ENCODE data around the gene RRBP1.

DNA sequence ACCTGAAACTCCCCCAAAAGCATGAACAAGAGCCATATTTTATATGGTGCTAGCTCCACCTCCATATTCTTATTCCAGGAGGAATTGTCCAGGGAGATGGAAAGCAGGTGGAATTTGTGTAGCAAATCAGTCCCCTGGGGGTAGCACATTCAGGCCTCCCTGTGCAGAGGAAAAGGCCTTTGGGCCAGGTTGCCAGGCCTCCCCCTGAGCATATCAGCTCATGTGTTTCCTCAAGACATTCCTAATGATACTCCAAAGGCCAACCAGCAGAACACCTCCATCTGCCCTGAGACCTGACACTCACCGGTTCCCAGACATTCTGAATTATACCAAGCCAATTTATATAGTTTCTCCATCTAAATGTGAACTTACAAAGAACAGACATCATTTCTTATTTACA is 15.1 kb upstream of the RRBP1 start:
- TF ChIP-seq, protein P1, sequence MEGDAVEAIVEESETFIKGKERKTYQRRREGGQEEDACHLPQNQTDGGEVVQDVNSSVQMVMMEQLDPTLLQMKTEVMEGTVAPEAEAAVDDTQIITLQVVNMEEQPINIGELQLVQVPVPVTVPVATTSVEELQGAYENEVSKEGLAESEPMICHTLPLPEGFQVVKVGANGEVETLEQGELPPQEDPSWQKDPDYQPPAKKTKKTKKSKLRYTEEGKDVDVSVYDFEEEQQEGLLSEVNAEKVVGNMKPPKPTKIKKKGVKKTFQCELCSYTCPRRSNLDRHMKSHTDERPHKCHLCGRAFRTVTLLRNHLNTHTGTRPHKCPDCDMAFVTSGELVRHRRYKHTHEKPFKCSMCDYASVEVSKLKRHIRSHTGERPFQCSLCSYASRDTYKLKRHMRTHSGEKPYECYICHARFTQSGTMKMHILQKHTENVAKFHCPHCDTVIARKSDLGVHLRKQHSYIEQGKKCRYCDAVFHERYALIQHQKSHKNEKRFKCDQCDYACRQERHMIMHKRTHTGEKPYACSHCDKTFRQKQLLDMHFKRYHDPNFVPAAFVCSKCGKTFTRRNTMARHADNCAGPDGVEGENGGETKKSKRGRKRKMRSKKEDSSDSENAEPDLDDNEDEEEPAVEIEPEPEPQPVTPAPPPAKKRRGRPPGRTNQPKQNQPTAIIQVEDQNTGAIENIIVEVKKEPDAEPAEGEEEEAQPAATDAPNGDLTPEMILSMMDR (conservative IDR thresholded peaks at IDR 0.05 in 1 of 2, IDR thresholded peaks at IDR 0.05 in 1 of 2; ENCODE audit: extremely low read depth in 1 of 2, insufficient read depth in 1 of 2, low read depth in 1 of 2, low read length in 2 of 2), result no peak
- TF ChIP-seq EZH2 (IDR thresholded peaks at IDR 0.05; ENCODE audit: borderline replicate concordance, low read length), result no peak
